ENCODE measurements around the gene CHD6. TPM values are rescaled to one million over a fixed set of nuclear protein-coding genes. Genes with fewer than 3 reads are reported as not detected.

Gene CHD6
- total RNA-seq, 5 donors from 2014 or later (not counting 1 experiment from before 2014, with no cell fraction given), result 68.4 to 105 (median 74.9) TPM

DNA sequence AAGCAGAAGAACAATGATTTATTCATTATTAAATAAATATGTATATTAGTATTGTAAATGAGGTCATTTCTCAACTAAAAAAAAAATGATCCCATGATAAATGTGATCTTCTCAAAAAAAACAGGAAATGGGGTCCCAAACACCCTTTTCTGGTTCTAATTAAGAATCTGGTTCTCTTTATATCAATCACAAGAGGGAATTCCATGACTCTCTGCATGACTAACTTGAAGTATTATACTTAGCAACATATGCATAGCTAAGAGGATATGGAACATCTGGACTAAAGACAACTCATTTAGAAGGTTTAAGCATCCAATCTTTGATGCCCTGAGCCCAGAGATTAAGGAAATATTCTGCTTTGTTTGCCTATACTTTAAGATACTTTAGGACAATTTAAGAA is 161.8 kb downstream of the CHD6 start:
- DNase-seq (no peak), ATAC-seq (replicated peaks in 1 of 4) (no peak)
- Mint-ChIP-seq H3K9me3 (no peaks in the 10 kb centered on the region), H3K27me3 (no peaks in the 10 kb centered on the region), H3K4me3 (no peak overlapping the region), H3K36me3 (peaks cover 70% of the 10 kb centered on the region), H3K4me1 (no peaks in the 10 kb centered on the region), H3K27ac (no peak overlapping the region)
- H3K27ac ChIP-seq (ENCODE audit: low read length), result no peak overlapping the region
- peaks cover 28 to 61% of the 10 kb centered on the region in 2 donors for H3K36me3 ChIP-seq (ENCODE audit: control insufficient read depth in 2 of 2, extremely low read depth in 1 of 2, insufficient read depth in 1 of 2, low read length in 1 of 2)
- no peaks in the 10 kb centered on the region for H3K9me3 ChIP-seq
- H3K27me3 ChIP-seq (replicated peaks in 1 of 2; ENCODE audit: control insufficient read depth in 2 of 2, extremely low read depth in 1 of 2, insufficient read depth in 2 of 2, low read length in 1 of 2), result no peaks in the 10 kb centered on the region
- POLR2A ChIA-PET, result no interaction called here
- no peak overlapping the region for H3K4me3 ChIP-seq (ENCODE audit: control insufficient read depth in 1 of 2, extremely low read depth in 1 of 2, low read length in 1 of 2)
- H3K4me1 ChIP-seq (ENCODE audit: control insufficient read depth in 1 of 2, extremely low read depth in 1 of 2, insufficient read depth in 2 of 2, low read length in 2 of 2), result no peaks in the 10 kb centered on the region
- CTCF ChIA-PET, result no interaction called here

DNA sequence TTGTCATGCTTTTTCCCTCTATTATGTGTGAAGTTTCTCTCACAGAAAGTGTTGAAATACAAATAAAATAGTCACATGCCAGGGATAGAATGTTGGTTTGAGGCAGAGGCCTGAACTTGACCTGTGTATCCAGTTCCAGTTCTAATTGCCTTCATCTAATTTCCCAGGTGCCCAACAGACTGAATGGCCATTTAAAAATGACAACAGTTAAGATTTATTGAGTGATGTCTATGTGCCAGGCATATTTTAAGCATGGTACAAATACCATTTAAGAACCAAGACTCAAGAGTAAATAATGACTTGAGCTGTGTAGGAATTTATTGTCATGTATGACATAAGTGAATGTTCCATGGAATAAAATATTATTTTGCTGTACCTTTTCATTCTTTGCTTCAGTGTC is 163.9 kb downstream of the CHD6 start:
- no peak overlapping the region for H3K27ac Mint-ChIP-seq
- Histone ChIP-seq H3K9me3 (no peaks in the 10 kb centered on the region), H3K36me3 (ENCODE audit: control insufficient read depth in 2 of 2, extremely low read depth in 1 of 2, insufficient read depth in 1 of 2, low read length in 1 of 2) (peaks cover 28 to 81% of the 10 kb centered on the region in 2 donors), H3K27me3 (replicated peaks in 1 of 2; ENCODE audit: control insufficient read depth in 2 of 2, extremely low read depth in 1 of 2, insufficient read depth in 2 of 2, low read length in 1 of 2) (no peaks in the 10 kb centered on the region), H3K4me1 (ENCODE audit: control insufficient read depth in 1 of 2, extremely low read depth in 1 of 2, insufficient read depth in 2 of 2, low read length in 2 of 2) (no peaks in the 10 kb centered on the region), H3K4me3 (ENCODE audit: control insufficient read depth in 1 of 2, extremely low read depth in 1 of 2, low read length in 1 of 2) (no peak overlapping the region), H3K27ac (ENCODE audit: low read length) (no peak overlapping the region)
- H3K9me3 Mint-ChIP-seq, result no peaks in the 10 kb centered on the region
- POLR2A ChIA-PET, result no interaction called here
- peaks cover 78% of the 10 kb centered on the region for H3K36me3 Mint-ChIP-seq
- no peak for DNase-seq
- CTCF ChIA-PET, result interaction anchor here in 1 of 2 donors (0.6 kb wide), 1 partner anchor 413 kb away, joined by 6 read pairs; no protein-coding TSS in a partner anchor
- ATAC-seq (replicated peaks in 1 of 4), result no peak
- H3K4me3 Mint-ChIP-seq, result no peak overlapping the region
- no peaks in the 10 kb centered on the region for H3K4me1 Mint-ChIP-seq
- H3K27me3 Mint-ChIP-seq, result no peaks in the 10 kb centered on the region

DNA sequence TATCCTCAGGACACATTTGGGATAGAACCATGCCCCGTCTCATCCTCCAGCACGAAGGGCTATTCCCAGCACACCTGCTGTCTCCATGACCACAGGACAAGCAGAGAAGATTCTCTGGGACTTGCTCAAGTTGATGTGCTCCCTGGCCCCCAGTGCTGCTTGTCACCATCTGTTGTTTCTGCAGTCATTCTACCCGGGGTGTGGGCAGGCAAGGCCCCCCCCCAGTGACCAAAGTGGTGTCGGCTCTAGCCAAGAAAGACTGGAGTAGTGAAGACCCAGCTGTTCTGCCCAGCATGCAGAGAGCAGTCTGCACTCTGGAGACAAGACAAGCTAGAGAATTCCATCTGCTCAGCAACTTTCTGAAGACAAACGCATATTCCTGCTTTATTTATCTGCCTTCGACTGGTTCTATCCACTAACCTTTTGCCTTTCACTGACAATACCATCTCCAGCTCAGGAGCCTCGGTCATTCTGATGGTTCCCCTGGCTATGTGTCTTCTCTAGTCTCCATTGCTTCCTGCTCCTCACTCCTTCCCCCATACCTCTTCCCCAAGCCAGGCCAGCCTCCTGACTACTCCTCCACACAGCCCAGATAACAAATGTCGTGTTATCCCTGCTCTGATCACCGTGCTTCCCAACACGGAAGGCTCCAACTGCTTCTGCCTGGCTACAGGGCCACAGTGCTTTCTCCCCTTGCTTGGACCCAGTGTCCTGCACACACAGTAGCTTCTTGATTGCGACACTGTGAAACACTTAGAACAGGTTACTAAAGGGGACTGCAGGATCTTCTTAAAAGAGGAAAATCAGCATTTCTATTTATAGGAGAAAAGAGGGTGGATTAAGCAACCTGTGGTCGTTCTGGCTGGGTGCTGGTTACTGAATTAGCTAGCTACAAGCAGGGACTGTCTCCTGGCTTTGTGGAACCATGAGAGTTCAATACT is 164.9 kb downstream of the CHD6 start:
- H3K27ac ChIP-seq (ENCODE audit: low read length), result no peak overlapping the region
- CTCF ChIA-PET, result no interaction called here
- no peaks in the 10 kb centered on the region for H3K4me1 Mint-ChIP-seq
- no peaks in the 10 kb centered on the region for H3K4me1 ChIP-seq (ENCODE audit: control insufficient read depth in 1 of 2, extremely low read depth in 1 of 2, insufficient read depth in 2 of 2, low read length in 2 of 2)
- H3K4me3 ChIP-seq (ENCODE audit: control insufficient read depth in 1 of 2, extremely low read depth in 1 of 2, low read length in 1 of 2), result no peak overlapping the region
- no peak overlapping the region for H3K4me3 Mint-ChIP-seq
- no peaks in the 10 kb centered on the region for H3K9me3 Mint-ChIP-seq
- no peaks in the 10 kb centered on the region for H3K27me3 Mint-ChIP-seq
- 92% methylated on average over 11 of the region's 12 CpGs for WGBS (ENCODE audit: insufficient coverage)
- peaks cover 28 to 87% of the 10 kb centered on the region in 2 donors for H3K36me3 ChIP-seq (ENCODE audit: control insufficient read depth in 2 of 2, extremely low read depth in 1 of 2, insufficient read depth in 1 of 2, low read length in 1 of 2)
- DNase-seq (no peak), ATAC-seq (replicated peaks in 1 of 4) (no peak)
- POLR2A ChIA-PET, result no interaction called here
- H3K27ac Mint-ChIP-seq, result peak overlapping the region in 1 of 2 donors; percentile 41
- no peaks in the 10 kb centered on the region for H3K27me3 ChIP-seq (replicated peaks in 1 of 2; ENCODE audit: control insufficient read depth in 2 of 2, extremely low read depth in 1 of 2, insufficient read depth in 2 of 2, low read length in 1 of 2)
- H3K9me3 ChIP-seq, result no peaks in the 10 kb centered on the region
- H3K36me3 Mint-ChIP-seq, result peaks cover 83% of the 10 kb centered on the region

DNA sequence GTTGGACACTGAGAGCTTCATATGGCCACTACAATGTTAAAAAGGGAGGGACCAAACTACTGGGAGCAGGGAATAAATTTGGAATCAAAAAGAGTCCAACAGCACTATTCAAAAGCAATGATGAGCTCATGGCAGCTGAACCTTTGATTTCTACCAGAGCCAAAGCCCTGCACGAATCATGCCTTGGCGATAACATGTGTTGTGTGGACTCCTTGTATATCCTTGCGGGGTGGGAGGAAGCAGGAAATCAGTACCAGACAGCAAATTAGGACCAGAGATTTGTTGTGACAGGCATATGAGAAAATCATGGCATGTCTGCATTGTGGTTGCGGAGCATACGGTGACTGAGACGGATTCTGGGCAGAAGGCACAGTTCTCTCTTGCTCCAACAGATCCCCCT is 166.0 kb downstream of the CHD6 start:
- Mint-ChIP-seq H3K4me1 (no peaks in the 10 kb centered on the region), H3K36me3 (peaks cover 85% of the 10 kb centered on the region), H3K9me3 (no peaks in the 10 kb centered on the region), H3K4me3 (no peak overlapping the region), H3K27ac (no peak overlapping the region), H3K27me3 (no peaks in the 10 kb centered on the region)
- H3K4me1 ChIP-seq (ENCODE audit: control insufficient read depth in 1 of 2, extremely low read depth in 1 of 2, insufficient read depth in 2 of 2, low read length in 2 of 2), result no peaks in the 10 kb centered on the region
- whole genome bisulfite sequencing (ENCODE audit: insufficient coverage), result 99% methylated on average over 6 of the region's 6 CpGs
- no peak for ATAC-seq (replicated peaks in 1 of 4)
- H3K36me3 ChIP-seq (ENCODE audit: control insufficient read depth in 2 of 2, extremely low read depth in 1 of 2, insufficient read depth in 1 of 2, low read length in 1 of 2), result peaks cover 28 to 93% of the 10 kb centered on the region in 2 donors
- no peak overlapping the region for H3K27ac ChIP-seq (ENCODE audit: low read length)
- no peak overlapping the region for H3K4me3 ChIP-seq (ENCODE audit: control insufficient read depth in 1 of 2, extremely low read depth in 1 of 2, low read length in 1 of 2)
- ChIA-PET CTCF (no interaction called here), POLR2A (no interaction called here)
- H3K9me3 ChIP-seq, result no peaks in the 10 kb centered on the region
- H3K27me3 ChIP-seq (replicated peaks in 1 of 2; ENCODE audit: control insufficient read depth in 2 of 2, extremely low read depth in 1 of 2, insufficient read depth in 2 of 2, low read length in 1 of 2), result no peaks in the 10 kb centered on the region
- no peak for DNase-seq

DNA sequence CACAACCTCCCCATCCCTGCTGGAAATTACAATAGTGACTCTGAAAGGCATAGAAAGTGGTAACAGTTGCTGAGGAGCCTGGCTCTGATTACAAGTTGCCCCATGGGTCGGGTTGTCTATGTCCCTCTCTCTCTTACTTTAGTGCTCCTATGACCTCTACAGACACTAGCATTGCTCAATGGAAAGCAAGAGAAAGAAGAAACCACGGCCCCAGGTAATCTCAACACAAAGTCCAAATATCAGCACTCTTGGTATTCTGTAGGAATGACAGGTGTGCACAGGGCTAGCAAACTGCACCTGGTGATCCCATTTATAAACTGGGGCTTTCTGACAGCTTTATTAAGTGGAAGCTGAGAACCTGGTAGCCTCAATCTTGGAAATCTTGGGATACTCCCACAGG is 171.2 kb downstream of the CHD6 start:
- peaks cover 83% of the 10 kb centered on the region for H3K36me3 Mint-ChIP-seq
- no peak overlapping the region for H3K27ac Mint-ChIP-seq
- Histone ChIP-seq H3K27me3 (replicated peaks in 1 of 2; ENCODE audit: control insufficient read depth in 2 of 2, extremely low read depth in 1 of 2, insufficient read depth in 2 of 2, low read length in 1 of 2) (no peaks in the 10 kb centered on the region), H3K9me3 (no peaks in the 10 kb centered on the region), H3K4me1 (ENCODE audit: control insufficient read depth in 1 of 2, extremely low read depth in 1 of 2, insufficient read depth in 2 of 2, low read length in 2 of 2) (no peaks in the 10 kb centered on the region), H3K36me3 (ENCODE audit: control insufficient read depth in 2 of 2, extremely low read depth in 1 of 2, insufficient read depth in 1 of 2, low read length in 1 of 2) (peaks cover 10 to 88% of the 10 kb centered on the region in 2 donors), H3K4me3 (ENCODE audit: control insufficient read depth in 1 of 2, extremely low read depth in 1 of 2, low read length in 1 of 2) (no peak overlapping the region), H3K27ac (ENCODE audit: low read length) (no peak overlapping the region)
- H3K4me3 Mint-ChIP-seq, result no peak overlapping the region
- no peaks in the 10 kb centered on the region for H3K4me1 Mint-ChIP-seq
- H3K9me3 Mint-ChIP-seq, result no peaks in the 10 kb centered on the region
- WGBS (ENCODE audit: insufficient coverage), result no CpG with 5 or more reads among the region's 2 CpGs
- POLR2A ChIA-PET, result no interaction called here
- DNase-seq (no peak), ATAC-seq (replicated peaks in 1 of 4) (no peak)
- no peaks in the 10 kb centered on the region for H3K27me3 Mint-ChIP-seq
- CTCF ChIA-PET, result interaction anchor here in 1 of 2 donors (0.6 kb wide), 1 partner anchor 12 kb away, joined by 3 read pairs; no protein-coding TSS in a partner anchor

DNA sequence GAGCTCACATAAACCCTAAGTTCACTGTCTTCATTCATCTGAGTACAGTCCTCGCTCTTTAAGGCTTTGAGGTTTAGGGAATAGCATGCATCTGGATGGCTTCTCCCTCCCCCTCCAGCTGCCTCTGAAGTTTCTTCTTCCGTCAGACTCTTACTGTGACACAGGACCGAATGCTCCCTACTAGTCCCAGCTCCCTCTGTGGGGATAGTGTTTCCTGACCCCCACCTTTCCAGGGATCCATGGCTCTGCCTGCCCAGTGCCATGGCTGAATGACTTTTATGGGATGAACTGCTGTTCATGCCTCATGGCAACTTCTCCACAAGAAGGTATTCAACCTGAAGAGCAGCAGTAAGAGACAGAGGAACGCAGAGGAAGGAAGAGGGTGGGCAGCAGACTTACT is 171.7 kb downstream of the CHD6 start:
- Histone ChIP-seq H3K9me3 (no peaks in the 10 kb centered on the region), H3K27me3 (replicated peaks in 1 of 2; ENCODE audit: control insufficient read depth in 2 of 2, extremely low read depth in 1 of 2, insufficient read depth in 2 of 2, low read length in 1 of 2) (no peaks in the 10 kb centered on the region), H3K4me1 (ENCODE audit: control insufficient read depth in 1 of 2, extremely low read depth in 1 of 2, insufficient read depth in 2 of 2, low read length in 2 of 2) (no peaks in the 10 kb centered on the region), H3K4me3 (ENCODE audit: control insufficient read depth in 1 of 2, extremely low read depth in 1 of 2, low read length in 1 of 2) (no peak overlapping the region), H3K27ac (ENCODE audit: low read length) (no peak overlapping the region), H3K36me3 (ENCODE audit: control insufficient read depth in 2 of 2, extremely low read depth in 1 of 2, insufficient read depth in 1 of 2, low read length in 1 of 2) (peaks cover 5 to 86% of the 10 kb centered on the region in 2 donors)
- Mint-ChIP-seq H3K27me3 (no peaks in the 10 kb centered on the region), H3K27ac (peak overlapping the region in 1 of 2 donors; percentile 68), H3K4me1 (no peaks in the 10 kb centered on the region), H3K9me3 (no peaks in the 10 kb centered on the region), H3K4me3 (no peak overlapping the region), H3K36me3 (peaks cover 83% of the 10 kb centered on the region)
- WGBS (ENCODE audit: insufficient coverage), result no CpG with 5 or more reads among the region's 4 CpGs
- POLR2A ChIA-PET, result no interaction called here
- ATAC-seq (replicated peaks in 1 of 4), result no peak
- CTCF ChIA-PET, result no interaction called here
- DNase-seq, result no peak

Measured in T-cell (primary cell).